OCI-LY3 (cell line): Measurements from ENCODE around the gene ANKRD6.

Experiments
- H2AFZ ChIP-seq: fragments of 200-600, 300-600 bp; shearing (Covaris generic); 2 replicates; pipeline ENCODE4 v1.6.0; 2014; ENCODE audit warnings: antibody characterized with exemption, low read depth, low read length
- H3K27ac ChIP-seq: fragments of 200-600, 300-600 bp; sonication (generic); 2 replicates; pipeline ENCODE4 v1.5.1; 2014; ENCODE audit warnings: mild to moderate bottlenecking, low read length, moderate library complexity, mixed read lengths
- H3K27me3 ChIP-seq: fragments of 200-600, 300-600 bp; sonication (generic); 2 replicates; pipeline ENCODE4 v1.6.1; 2014; ENCODE audit warnings: low read depth, low read length, mixed read lengths
- H3K36me3 ChIP-seq: fragments of 200-600, 300-600 bp; sonication (generic); replicated peaks from 2 replicates; pipeline ENCODE3; 2014; ENCODE audit warnings: low read depth, low read length, mixed read lengths
- H3K4me1 ChIP-seq: fragments of 300-600, 200-600 bp; sonication (generic); 2 replicates; pipeline ENCODE4 v1.6.1; 2014; ENCODE audit warnings: low read length, mixed read lengths
- H3K4me2 ChIP-seq: fragments of 200-600, 300-600 bp; sonication (generic); 2 replicates; pipeline ENCODE4 v1.6.1; 2014; ENCODE audit warnings: low read length, mixed read lengths
- H3K4me3 ChIP-seq: fragments of 300-600, 200-600 bp; sonication (generic); 2 replicates; pipeline ENCODE4 v1.5.1; 2014; ENCODE audit warnings: antibody characterized with exemption, mild to moderate bottlenecking, low read length, moderate library complexity
- H3K79me2 ChIP-seq: fragments of 300-600, 200-600 bp; shearing (Covaris generic); 2 replicates; pipeline ENCODE4 v1.6.1; 2014; ENCODE audit warnings: mild to moderate bottlenecking, low read length, mixed read lengths
- H3K9ac ChIP-seq: fragments of 300-600, 200-600 bp; shearing (Covaris generic); 2 replicates; pipeline ENCODE4 v1.6.0; 2014; ENCODE audit warnings: mild to moderate bottlenecking, low read length, moderate library complexity
- H3K9me3 ChIP-seq: fragments of 200-600, 300-600 bp; shearing (Covaris generic); 2 replicates; pipeline ENCODE4 v1.6.1; 2014; ENCODE audit warnings: low read length, mixed read lengths; ENCODE audit not compliant: insufficient read depth
- H4K20me1 ChIP-seq: fragments of 200-600, 300-600 bp; sonication (generic); 2 replicates; pipeline ENCODE4 v1.6.1; 2016; ENCODE audit warnings: low read length, mixed read lengths; ENCODE audit not compliant: insufficient read depth
- EZH2phosphoT487 ChIP-seq: fragments of 200-600 bp; shearing (Covaris generic); IDR thresholded peaks from 2 replicates; pipeline ENCODE4 v1.6.1; 2018; ENCODE audit warnings: antibody characterized with exemption, mixed run types, low read depth
- TF ChIP-seq, protein P1 (sequence below): fragments of 200-600, 300-600 bp; sonication (generic); IDR thresholded peaks from 2 replicates; pipeline ENCODE4 v1.5.1; 2014; ENCODE audit warnings: antibody characterized with exemption, low read length, low read depth

ANKRD6 gene

DNA sequence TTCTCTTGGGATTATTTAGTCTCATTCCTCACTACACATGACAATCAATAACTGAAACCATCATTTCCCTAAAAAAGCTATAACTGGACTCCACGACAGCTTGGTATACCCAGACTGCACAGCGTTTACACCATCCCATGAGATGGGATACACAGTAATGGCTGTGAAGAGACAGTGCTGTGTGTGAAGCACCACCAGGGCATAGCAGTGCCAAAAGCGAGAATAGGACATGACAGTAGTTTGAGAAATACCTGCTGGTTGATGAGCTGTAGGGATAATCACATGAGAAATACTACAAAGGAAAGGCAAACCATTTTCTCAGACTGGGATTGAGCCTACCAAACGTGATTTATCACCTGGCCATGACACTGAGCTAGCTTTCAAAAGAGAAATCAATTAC is 228.0 kb downstream of the ANKRD6 start:
- no peak overlapping the region for H3K27ac ChIP-seq
- TF ChIP-seq EZH2phosphoT487, result no peak
- TF ChIP-seq, protein P1, sequence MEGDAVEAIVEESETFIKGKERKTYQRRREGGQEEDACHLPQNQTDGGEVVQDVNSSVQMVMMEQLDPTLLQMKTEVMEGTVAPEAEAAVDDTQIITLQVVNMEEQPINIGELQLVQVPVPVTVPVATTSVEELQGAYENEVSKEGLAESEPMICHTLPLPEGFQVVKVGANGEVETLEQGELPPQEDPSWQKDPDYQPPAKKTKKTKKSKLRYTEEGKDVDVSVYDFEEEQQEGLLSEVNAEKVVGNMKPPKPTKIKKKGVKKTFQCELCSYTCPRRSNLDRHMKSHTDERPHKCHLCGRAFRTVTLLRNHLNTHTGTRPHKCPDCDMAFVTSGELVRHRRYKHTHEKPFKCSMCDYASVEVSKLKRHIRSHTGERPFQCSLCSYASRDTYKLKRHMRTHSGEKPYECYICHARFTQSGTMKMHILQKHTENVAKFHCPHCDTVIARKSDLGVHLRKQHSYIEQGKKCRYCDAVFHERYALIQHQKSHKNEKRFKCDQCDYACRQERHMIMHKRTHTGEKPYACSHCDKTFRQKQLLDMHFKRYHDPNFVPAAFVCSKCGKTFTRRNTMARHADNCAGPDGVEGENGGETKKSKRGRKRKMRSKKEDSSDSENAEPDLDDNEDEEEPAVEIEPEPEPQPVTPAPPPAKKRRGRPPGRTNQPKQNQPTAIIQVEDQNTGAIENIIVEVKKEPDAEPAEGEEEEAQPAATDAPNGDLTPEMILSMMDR, result no peak
- no peaks in the 10 kb centered on the region for H3K79me2 ChIP-seq
- peaks cover 27% of the 10 kb centered on the region for H3K36me3 ChIP-seq
- H3K4me1 ChIP-seq, result no peaks in the 10 kb centered on the region
- H3K4me3 ChIP-seq, result no peak overlapping the region
- no peak overlapping the region for H2AFZ ChIP-seq
- H3K9me3 ChIP-seq, result no peaks in the 10 kb centered on the region
- H4K20me1 ChIP-seq, result no peaks in the 10 kb centered on the region
- no peaks in the 10 kb centered on the region for H3K27me3 ChIP-seq
- H3K9ac ChIP-seq, result no peak overlapping the region
- H3K4me2 ChIP-seq, result no peak overlapping the region

DNA sequence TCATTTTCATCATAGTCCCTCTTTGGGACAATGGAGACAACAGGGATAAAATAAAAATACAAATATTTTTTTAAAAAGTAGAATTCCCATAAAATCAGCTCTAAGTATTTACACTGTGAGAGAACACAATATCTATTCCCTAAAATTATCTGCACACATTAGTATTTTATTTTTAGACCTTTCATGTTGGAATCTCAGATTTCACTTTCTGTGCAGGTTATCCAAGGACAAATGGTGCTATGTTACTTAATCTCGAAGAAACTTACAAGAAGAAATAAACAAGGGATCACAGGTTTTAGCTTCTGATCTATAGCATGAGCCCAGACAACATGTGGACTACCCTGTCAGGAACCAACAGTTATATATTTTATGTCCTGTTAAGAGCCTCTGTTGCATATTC is 228.6 kb downstream of the ANKRD6 start:
- Histone ChIP-seq H3K27me3 (no peaks in the 10 kb centered on the region), H3K27ac (no peak overlapping the region), H3K9ac (no peak overlapping the region), H3K4me2 (no peak overlapping the region), H3K4me3 (no peak overlapping the region), H3K9me3 (no peaks in the 10 kb centered on the region), H3K4me1 (no peaks in the 10 kb centered on the region), H4K20me1 (no peaks in the 10 kb centered on the region), H3K79me2 (no peaks in the 10 kb centered on the region), H2AFZ (no peak overlapping the region), H3K36me3 (peaks cover 27% of the 10 kb centered on the region)
- TF ChIP-seq, protein P1, result no peak
- TF ChIP-seq EZH2phosphoT487, result no peak

DNA sequence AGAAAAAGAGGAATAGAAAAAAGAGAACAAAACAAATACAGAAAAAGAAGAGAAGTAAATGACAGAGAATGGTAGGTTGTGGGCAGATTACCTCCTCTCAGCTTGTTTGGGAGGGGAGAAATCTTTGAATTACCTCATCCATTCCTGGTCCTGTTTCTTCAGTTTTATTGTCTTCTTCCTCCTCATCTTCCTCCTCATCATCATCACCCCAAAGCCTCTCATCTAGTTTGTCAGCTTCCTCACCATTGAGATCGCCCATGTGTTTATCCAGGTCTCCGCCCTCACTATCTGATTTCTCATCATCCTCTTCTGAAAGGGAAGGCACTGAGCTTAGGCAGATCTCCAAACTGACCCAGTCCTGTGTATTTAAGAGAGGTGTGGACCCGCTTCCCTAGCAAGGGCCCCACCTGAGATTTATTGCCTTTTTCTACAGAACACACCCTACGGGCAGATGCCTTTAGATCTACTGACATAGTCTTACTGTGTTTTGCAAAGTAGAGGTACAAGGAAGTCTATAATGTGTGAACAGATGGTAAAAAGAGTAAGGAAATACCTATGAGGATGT is 229.8 kb downstream of the ANKRD6 start:
- Histone ChIP-seq H3K4me3 (no peak overlapping the region), H3K27me3 (no peaks in the 10 kb centered on the region), H3K4me1 (no peaks in the 10 kb centered on the region), H3K9ac (no peak overlapping the region), H2AFZ (no peak overlapping the region), H3K27ac (no peak overlapping the region), H4K20me1 (no peaks in the 10 kb centered on the region), H3K79me2 (no peaks in the 10 kb centered on the region), H3K9me3 (no peaks in the 10 kb centered on the region), H3K36me3 (peaks cover 23% of the 10 kb centered on the region), H3K4me2 (no peak overlapping the region)
- TF ChIP-seq, protein P1, result no peak
- no peak for TF ChIP-seq EZH2phosphoT487

DNA sequence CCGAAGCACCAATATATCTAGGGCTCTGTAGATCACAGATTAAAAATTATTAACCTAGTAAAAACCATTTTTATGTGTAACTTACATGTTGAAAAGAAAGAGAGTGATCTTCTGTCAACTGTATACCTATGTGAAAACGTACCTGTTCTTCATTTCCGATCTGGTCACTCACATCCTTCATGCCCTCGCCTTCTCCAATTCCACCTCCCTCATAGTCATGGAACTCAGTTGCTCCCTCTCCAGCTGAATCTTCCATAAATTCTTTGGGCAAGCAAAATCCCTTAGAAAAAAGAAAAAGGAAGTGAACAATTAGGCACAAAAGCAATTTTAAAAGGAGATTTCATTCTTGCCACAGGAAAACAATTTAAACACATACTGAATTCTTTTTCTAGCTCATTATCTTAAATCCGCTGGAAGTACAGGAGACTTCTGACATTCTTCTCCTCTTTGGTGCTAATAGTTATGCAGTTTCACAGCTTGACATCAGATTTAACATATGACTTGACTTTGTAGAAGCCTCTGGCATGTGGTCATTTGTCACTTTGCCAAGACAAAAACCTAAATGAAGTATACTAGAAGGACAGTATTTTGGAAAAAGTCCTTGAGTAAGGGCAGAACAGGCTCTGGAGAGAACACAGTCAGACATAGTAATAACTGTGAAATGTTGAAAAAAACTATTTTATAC is 235.1 kb downstream of the ANKRD6 start:
- no peaks in the 10 kb centered on the region for H3K79me2 ChIP-seq
- no peaks in the 10 kb centered on the region for H3K27me3 ChIP-seq
- H3K27ac ChIP-seq, result no peak overlapping the region
- no peaks in the 10 kb centered on the region for H3K4me1 ChIP-seq
- no peak overlapping the region for H3K4me3 ChIP-seq
- no peaks in the 10 kb centered on the region for H4K20me1 ChIP-seq
- H3K9ac ChIP-seq, result no peak overlapping the region
- no peak overlapping the region for H2AFZ ChIP-seq
- H3K9me3 ChIP-seq, result no peaks in the 10 kb centered on the region
- peaks cover 8% of the 10 kb centered on the region for H3K36me3 ChIP-seq
- H3K4me2 ChIP-seq, result no peak overlapping the region
- TF ChIP-seq, protein P1, result no peak
- no peak for TF ChIP-seq EZH2phosphoT487
